Kidney tubule cell (primary cell): ENCODE measurements around the gene COQ2.
"Not testable (repeated sequence)": the region's sequence is repeated elsewhere in the genome, so short reads cannot be mapped to it uniquely, and the experiment has no call there.

Experiments
- DNase-seq: peaks from one replicate; pipeline ENCODE4 v3.0.0-alpha.2; 2018; ENCODE audit warnings: low spot score

COQ2 gene

DNA sequence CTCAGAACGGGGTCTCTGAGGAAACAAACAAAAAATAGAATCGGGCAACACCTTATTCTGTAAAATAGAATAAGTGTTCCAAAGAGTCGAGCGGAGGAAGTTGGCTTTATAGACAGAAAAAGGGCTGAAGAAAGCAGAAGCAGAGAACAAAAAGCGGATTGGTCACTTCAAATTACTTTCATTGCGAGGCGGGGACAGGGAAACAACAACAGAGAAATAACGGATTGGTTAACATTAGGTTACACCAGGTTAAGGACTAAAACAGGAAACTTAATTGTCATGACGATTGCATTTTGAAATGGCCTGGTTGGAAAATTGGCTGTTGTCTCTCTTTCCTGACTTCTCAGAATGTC lies 433 bp upstream of the COQ2 start:
- DNase-seq, result peak; percentile 44

DNA sequence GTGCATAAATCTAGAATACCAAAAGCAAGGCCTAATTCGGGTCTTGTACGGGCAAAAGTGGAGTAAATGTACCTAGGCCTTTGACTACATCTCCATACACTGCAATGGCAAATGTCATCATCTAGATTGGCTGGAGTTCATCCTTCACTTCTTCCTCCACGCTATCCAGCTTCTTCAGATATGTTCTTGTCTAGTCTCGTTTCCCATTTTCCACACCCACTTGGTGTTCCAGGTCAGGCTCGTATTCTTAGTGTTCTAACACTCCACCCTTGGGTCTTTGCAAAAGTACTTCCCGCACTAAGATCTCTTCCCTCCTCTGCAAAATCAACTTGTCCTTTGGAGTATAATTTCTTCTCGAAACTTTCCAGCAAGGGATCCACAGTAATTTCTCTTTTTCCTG lies 1.4 kb downstream of the COQ2 start:
- DNase-seq, result no peak

GRCh38 chr4:83282049-83282535 lies 2.5 kb downstream of the COQ2 start:
- peak; percentile 64 for DNase-seq

DNA sequence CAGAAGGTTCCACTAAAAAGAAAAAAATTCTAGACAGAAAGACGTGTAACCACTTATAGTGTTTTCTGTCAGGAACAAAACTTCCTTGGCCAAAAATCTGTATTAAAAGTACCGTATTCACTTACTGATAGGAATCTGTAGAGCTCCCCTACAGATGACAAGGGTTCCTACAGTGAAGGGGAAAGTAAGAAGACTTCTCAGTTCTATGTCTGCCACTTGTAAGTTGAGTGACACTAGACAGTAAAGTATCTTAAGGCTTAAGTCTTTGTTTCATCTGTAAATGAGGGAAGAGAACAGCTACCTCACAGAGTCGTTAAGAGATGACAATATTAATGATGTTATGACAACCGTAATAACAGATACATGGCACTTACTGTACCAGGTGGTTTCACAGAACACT lies 3.3 kb downstream of the COQ2 start:
- DNase-seq, result no peak

DNA sequence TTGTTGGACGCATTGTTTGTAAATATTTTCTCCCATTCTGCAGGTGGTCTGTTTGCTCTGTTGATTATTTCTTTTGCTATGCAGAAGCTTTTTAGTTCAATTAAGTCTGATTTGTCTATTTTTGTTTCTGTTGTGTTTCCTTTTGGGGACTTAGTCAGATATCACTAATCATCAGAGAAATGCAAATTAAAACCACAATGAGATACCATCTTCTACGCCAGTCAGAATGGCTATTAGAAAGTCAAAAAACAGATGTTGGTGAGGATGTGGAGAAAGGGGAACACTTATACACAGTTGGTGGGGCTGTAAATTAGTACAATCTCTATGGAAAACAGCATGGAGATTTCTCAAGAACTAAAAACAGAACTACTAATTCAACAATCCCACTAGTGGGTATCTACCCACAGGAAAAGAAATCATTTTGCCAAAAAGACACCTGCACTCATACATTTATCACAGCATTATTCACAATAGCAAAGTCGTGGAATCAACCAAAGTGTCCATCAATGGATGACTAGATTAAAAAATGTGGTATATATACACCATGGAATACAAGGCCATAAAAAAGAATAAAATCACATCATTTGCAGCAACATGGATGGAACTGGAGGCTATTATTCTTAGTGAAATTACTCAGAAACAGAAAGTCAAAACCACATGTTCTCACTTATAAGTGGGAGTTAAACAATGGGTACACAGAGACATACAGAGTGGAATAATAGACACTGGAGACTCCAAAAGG lies 8.1 kb downstream of the COQ2 start:
- DNase-seq, result no peak

- not testable (repeated sequence) for DNase-seq
Measured at GRCh38 chr4:83273926-83274325, 10.7 kb downstream of the COQ2 start.

- no peak for DNase-seq
Measured at GRCh38 chr4:83272900-83273299, 11.7 kb downstream of the COQ2 start.

GRCh38 chr4:83269256-83269655 lies 15.3 kb downstream of the COQ2 start:
- DNase-seq, result no peak

DNA sequence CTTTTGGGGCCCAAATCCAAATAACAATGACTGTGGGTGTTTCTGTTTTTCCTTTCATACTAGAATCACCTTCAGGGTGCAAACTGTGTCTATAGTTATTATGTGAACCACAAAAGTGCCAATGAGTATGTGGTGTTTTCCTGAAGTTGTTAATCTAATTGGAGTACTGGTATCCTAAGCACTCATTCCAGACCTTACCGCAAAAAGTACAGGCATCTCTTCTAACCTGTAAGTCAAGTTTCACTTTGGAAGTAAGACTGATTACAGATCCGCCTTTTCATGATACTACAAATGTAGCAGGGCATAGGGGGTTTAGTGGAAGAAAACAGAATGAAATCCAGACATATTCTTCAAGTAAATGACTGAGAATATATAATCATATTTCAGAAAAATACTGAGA lies 16.1 kb downstream of the COQ2 start:
- DNase-seq, result no peak

GRCh38 chr4:83267830-83268475 lies 16.6 kb downstream of the COQ2 start:
- DNase-seq, result no peak

DNA sequence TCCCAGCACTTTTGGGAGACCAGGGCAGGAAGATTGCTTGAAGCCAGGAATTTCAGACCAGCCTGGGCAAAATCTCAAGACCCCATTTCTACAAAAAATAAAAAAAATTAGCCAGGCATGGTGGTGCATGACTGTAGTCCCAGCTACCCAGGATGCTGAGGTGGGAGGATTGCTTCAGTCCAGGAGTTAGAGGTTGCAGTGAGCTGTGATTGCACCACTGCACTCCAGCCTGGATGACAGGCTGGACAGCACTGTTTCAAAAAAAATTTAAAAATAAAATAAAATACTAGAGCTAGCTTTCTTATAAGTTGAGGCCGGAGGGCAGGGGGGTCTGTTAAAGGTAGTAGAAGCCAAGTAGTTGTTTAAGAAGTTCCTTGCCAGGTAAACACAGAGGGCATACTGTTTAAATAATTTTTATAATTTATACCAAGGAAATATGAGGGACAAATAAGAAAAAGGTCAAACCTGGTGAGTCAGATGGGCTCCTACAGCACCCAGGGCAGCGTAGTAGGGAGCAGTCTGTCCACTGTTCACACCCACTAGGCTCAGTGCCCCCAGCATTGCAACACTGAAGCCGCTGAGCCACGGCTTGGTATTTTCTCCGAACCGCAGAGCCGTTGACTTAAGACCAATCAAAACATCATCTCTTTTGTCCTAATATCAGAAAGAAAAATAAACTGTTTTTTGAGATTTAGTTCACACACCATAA lies 17.3 kb downstream of the COQ2 start:
- DNase-seq, result peak; percentile 12

GRCh38 chr4:83266689-83267088 lies 17.9 kb downstream of the COQ2 start:
- DNase-seq, result no peak

- DNase-seq, result no peak
Measured at GRCh38 chr4:83263106-83263505, 21.5 kb downstream of the COQ2 start.

- DNase-seq, result no peak
Measured at GRCh38 chr4:83262682-83263081, 21.9 kb downstream of the COQ2 start.

DNA sequence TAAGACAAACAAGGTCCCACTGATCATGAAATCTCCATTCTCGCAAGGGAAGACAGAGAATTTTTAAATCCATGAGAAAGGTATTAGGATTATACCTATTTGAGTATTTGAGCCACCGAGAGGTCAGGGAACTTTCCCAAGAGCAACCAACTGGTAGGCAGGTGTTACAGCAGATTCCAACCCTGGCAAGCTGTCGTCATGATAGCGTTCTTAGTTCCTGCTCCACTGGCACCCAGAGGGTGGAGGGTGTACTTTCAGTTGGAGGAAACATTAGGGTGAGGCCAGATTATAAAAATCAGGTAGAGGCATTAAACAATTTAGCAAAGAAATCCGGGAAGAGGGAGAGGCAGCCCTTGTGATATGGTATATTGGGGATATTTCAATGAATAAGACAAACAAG lies 23.3 kb downstream of the COQ2 start:
- DNase-seq, result no peak

DNA sequence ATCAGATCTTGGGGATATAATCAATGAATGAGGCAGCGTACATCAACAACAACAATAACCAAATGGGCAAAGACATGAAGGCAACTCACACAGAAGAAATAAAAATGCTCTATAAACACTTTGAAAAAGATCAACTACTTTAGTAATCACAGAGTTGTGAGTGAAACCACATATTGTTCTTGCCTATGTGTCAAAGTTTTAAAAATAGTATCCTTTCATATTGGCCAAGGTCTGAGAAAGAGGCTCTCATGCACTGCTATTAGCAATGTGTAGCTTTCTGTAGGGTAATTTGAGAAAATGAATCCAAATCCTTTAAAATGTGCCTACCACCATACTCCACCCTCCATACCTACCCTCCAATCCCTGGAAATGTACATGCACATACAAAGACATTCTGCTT lies 25.0 kb downstream of the COQ2 start:
- DNase-seq, result no peak

DNA sequence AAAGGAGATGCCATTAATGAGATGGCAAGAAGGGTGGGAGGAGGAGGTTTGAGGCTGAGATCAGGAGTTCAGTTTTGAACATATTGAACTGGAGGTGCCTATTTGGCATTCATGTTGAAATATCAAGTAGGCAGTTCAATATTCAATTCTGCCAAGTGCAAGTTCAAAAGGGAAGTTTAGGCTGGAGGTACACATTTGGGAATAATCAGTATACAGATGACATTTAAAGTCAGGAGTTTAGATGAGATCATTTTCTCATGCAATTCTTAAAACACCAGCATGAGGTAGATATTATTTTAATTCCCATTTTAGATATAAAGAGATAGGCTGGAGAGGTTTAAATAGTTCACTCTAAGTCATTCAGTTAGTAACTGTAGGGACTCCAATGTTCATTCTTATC lies 26.1 kb downstream of the COQ2 start:
- DNase-seq, result no peak

DNA sequence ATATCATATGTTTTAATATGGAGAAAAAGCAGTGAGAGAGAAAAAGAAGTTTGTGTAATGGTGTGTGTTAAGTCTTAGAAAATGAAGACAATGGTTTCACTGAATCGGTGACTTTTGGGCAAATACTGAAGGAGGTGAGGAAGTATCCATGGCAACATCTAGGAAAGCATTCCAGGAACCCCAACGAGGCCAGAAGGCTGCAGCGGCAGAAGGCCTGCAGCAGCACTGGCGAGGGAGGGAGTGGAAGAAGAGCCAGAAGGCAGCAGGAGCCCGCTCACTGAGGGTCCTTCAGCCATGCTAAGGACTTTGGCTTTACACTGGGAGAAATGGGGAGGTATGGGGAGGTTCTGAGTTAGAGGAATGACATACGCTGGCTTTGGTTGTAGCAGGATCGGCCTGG lies 26.8 kb downstream of the COQ2 start:
- DNase-seq, result no peak

GRCh38 chr4:83255584-83255983 lies 29.0 kb downstream of the COQ2 start:
- DNase-seq, result peak; percentile 77

- peak; percentile 62 for DNase-seq
Measured at GRCh38 chr4:83252782-83253405, 31.7 kb downstream of the COQ2 start.

DNA sequence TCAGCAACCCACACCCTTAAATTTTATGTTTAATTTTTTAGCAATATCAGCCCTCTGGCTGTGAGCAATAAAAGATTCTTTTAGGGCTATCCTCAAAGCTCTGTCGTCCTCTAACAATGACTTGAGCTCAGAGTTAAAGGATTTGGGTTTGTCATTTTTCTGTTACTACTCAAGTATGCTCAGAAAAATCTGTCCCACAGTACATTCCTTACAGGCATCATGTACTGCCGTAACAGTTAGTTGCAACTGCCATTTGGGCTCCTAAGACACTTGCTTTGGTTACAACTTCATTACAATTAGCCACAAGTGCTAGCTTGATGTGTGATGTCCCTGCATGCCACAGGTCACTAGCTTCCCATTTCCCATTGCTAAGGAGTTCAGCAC lies 33.2 kb downstream of the COQ2 start:
- DNase-seq, result peak; percentile 33

DNA sequence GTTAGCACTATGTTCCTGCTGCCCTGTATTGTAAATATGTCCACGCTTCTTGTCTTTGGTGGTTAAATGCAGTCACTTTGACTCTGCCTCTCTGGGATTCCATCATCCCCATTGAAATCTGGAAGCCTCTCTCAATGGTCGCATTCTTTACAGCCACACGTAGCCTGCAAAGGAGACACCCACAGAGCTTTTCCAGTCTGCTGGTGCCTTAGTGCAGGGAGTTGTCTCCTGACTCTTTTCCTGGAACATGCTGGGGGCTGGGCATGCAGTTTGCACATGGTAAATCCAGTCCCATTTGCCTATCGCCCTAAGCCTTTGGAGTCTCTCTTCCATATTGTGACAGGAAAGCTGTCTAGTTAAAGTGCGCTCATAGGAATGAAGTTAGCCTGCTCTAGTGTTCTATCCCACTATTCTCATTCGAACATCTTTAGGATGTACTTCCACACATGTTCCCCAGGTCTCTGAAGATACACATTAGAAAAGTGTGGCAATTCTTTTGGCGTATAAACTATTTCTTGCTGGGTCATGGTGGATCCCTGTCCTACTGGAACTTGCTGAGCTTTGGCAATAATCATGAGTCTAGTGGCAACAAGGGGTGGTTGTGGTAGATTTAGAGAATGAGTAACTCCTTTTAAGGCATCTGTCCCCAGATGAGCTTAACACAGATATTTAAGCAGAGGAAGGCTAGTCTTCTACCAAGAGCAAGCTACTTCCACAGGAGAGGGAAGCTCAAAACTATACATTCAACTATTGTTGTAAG lies 33.7 kb downstream of the COQ2 start:
- DNase-seq, result peak; percentile 12
